ENCODE measurements around the gene TRMT44.

Gene TRMT44

GRCh38 chr4:8438743-8439142, 1.8 kb upstream of the TRMT44 start:
- DNase-seq, result no peak

GRCh38 chr4:8439168-8439567, 1.4 kb upstream of the TRMT44 start:
- no peak for DNase-seq

GRCh38 chr4:8439914-8440491, 574 bp upstream of the TRMT44 start:
- peak; percentile 38 for DNase-seq

DNA sequence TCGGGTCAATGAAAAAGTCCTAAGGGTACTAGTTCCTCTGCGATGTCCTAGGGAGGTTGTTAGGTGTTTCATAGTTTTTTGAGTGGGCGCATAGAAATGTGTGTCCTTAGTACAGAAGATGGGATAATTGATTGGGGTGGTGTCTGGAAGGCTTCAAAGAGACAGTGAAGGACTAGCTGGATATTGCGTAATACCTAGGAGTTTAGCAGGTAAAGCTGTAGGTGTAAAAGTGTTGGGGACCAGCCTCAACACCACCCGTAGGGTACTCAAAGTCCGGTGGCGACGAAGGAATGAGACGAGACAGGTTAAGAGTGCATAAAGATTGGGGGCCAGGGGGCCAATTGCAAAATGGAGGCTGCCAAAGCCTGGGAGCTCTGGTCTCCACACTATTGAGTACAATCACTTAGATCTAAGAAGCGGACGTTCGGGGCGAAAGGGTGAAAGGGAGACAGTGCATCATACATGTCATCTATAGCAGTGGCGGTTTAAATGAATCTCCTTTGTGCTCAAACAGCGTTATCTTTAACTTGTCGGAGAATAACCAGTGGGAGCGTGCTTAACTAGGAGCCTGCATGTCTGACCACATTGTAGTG, 1.0 kb downstream of the TRMT44 start:
- DNase-seq, result no peak

DNA sequence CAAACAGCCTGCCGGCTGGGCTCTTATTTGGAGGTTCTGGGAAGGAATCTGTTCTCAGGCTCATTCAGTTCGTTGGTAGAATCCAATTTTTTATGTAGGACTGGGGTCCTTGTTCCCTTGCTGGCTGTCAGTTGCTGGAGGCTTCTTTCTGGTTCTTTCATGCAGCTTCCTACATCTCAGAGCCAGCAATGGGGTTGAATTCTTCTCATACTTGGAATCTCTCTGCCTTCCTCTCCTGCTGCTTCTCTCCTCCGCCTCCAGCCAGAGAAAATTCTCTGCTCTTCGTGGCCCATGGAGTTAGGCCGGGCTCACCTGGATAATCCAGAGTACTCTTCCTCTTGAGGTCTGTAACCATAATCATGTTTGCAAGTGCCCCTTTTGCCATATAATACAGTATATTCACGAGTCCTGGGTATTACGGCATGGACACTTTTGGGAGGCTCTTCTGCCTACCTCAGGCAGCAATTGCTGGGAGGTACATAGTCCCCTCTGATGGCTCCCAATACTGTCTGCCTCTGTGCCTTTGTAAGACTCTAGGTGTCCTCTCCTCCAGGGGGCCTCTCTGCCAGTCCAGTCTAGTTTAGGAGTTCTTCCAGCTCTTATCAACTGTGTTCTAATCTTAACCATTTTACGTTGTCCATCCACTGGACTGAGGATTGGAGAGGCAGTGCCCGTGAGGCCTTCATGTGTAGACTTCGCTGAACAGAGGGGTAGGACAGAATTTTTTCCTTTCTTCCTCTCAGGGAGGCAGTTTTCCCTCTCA, 2.2 kb downstream of the TRMT44 start:
- DNase-seq, result no peak

DNA sequence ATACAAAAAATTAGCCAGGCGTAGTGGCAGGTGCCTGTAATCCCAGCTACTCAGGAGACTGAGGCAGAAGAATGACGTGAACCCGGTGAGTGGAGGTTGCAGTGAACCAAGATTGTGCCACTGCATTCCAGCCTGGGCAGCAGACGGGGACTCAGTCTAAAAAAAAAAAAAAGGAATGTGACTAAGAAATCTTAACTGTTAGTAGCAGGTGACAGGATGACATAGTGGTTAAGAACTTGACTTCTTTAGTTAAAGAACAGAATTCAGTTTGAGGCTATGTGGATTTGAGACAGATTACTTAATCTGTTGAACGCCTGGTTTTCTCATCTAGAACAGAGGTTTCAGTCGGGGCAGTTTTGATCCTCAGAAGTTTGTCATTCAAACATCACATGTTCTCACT, 3.2 kb downstream of the TRMT44 start:
- no peak for DNase-seq

DNA sequence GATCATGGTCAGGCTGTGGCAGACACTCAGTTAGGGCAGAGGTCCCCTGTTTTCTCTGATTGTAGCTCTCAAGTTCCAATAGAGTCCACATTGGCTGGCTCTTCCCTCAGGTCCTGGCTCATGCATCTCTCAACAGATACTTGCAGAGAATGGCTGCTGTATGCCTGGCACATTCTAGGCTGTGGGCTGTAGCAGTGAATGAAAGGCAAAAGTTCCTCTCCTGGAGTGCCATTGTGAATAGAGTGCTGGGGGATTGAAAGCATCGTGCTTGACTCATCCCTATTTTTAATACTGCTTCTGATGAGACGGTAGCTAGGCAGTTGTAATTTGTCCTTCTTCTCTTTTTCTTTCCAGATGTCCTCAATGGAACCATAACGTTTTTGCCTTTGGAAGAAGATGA, 5.5 kb downstream of the TRMT44 start:
- no peak for DNase-seq

GRCh38 chr4:8451440-8452182, 11.0 kb downstream of the TRMT44 start:
- DNase-seq, result no peak

- DNase-seq, result no peak
Observed at GRCh38 chr4:8453957-8454356, 13.4 kb downstream of the TRMT44 start.

DNA sequence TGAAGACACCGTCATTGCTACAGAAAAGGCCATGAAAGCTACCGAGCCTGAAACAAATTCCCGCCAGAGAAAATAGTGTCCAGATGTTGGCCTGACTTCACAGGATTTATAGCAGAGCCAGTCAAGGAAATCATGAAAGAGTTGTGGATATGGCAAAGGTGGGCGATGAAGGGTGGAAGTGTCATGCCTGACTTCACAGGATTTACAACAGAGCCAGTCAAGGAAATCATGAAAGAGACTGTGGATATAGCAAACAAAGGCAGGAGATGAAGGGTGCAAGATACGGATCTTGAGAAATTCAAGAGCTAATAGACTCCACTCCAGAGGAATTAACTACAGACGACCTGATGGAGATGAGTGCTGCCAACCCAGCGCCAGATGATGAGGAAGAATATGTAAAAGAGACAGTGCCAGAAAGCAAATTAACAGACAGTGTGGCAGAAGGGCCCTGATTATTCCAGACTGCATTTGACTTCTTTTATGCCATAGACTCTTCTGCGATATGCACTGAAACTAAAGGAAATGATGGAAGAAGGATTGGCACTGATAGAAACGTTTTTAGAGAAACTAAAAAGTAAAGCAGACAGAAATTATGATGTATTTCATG, 17.2 kb downstream of the TRMT44 start:
- no peak for DNase-seq

- DNase-seq, result no peak
Observed at GRCh38 chr4:8459867-8460445, 19.4 kb downstream of the TRMT44 start.

GRCh38 chr4:8461086-8461485, 20.5 kb downstream of the TRMT44 start:
- no peak for DNase-seq

DNA sequence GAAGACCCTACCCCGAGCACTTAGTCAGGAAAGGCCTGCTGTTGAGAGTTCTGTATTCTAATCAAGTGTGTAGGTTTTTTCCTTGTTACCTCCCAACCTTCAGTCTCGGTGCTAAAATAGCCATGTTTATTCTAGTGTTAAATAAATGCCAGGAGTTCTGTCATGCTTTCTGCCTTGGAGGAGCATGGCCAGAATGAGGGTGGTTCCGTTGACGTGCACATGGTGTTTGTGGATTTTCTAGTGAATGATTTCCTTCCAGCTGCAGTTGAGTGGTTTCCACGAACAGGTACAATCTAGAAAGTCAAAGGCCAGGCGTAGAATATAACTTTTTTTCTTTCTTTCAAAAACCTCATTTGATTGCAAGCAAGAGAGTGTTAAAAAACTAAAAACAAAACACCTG, 21.0 kb downstream of the TRMT44 start:
- DNase-seq, result no peak

DNA sequence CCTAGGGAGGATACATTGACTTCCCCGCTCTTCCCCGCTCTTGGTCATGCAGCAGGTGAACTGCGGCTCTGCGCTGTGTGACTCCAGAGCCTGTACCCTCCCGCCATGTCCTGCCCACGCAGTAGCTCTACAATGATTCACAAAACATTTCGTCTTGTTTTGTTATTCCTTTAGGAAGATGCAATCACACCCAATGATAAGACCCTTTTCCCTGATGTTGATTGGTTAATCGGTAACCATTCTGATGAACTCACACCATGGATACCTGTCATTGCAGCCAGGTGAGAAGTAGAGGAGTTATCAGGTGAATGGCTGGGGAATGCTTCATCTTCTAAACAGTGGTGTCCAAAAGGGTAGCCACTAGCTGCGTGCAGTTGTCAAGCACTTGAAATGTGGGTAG, 23.2 kb downstream of the TRMT44 start:
- no peak for DNase-seq

DNA sequence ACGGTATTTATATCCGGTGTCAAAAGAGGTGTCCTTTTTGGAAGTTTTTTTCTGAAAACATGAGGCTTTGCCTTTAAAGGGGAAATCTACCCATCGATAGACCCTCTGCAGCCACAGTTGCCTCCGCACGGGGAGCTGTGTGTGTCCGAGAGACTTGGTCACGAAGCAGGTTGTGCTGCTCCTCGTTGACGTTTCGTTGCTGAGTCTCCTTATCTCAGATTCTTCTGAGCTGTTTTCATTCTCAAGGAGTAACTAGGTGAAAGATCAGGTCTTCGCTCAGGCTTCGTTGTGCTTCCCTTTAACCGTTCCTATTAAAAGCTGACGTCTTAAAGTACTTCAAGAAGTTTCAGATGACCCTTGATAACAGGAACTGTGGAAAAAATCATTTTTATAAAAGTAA, 23.8 kb downstream of the TRMT44 start:
- DNase-seq, result no peak

DNA sequence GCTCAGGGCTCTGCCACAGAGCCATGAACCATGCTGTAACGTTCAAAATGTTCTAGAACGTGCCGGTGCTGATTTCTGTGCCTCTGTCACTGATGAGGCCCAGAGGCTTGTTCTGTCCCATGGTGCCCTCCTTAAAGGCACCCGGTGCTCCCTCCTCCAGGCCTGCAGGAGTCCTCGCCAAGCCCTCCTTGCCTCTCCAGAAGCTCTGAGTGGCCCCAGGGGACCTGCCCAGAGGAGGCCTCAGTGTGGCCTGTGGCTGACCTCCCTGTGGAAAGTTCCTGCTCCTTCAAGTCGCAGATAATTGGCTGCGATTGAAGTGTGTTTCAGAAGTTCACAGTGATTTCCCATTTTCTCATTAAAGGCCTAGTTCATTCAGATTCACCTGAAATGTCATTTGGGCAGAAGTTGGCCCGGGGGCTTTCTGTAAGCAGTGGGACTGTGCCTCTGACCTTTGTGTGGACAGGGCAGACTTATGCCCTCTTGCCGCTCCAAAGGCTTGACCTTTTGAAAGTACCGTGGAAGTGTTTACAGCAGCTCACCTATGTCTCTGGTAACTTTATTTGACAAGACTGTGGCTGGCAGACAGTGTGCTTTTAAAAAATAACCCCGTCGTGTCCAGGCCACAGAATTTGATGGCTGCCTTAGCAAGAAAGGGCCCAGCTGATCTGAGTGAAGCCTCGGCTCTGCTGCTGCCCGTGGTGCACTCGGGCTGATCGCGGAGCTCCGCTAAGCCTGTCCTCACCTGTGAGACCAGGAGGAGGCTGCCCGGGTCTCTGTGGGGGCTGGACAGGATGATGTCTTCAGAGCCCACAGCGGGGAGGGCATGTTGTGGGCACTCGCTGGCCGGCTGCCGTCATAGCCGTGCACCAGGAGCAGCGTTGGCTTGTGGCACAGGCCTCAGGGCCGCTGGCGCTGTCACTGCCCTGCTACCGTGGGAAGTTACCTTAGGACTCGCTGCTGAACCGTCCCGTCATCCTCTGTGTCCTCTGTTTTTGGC, 25.3 kb downstream of the TRMT44 start:
- DNase-seq, result no peak

GRCh38 chr4:8467016-8467415, 26.4 kb downstream of the TRMT44 start:
- DNase-seq, result no peak

GRCh38 chr4:8468746-8469535, 28.4 kb downstream of the TRMT44 start:
- DNase-seq, result peak; percentile 16

- DNase-seq, result no peak
Observed at GRCh38 chr4:8469550-8469949, 29.0 kb downstream of the TRMT44 start.

DNA sequence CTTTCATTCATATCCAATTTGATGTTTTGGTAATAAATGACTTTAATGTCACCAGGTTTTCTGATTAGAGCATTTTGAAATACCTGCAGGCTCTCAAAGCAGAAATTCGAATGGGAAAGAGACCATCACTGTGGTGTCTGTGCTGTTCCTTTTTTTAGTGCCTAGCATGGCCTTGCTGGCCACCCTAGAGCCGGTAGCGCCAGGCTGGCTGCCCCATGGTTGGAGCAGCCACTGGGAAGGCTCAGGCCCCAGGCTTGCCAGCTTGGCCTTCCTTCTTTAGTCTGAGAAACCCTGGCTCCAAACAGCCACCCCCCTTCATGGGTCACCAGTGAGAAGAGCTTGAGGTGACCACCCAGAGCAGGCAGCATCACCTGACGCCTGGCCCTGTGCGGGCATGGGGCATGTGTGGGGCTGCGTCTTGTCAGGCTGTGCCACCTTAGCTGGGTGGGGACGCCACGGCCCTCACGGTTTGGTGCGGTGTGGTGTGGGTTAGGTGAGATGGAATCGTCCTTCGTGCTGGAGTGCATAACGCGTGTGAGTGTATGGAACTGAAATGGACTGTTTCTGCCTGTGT, 30.0 kb downstream of the TRMT44 start:
- DNase-seq, result no peak
